Stimulated activated effector memory CD8-positive, alpha-beta T cell treated with anti-CD3 and anti-CD28 coated beads, Interleukin-12 subunit alpha, Interleukin-12 subunit beta, amount 100 ng/mL, for 72 hours (primary cell): ENCODE results near the gene RGS17.
"Not testable (repeated sequence)": the region's sequence is repeated elsewhere in the genome, so short reads cannot be mapped to it uniquely, and the experiment has no call there.

Experiments used
- ATAC-seq: fragments of 150-1000 bp; cut with Tn5 transposase; 2 replicates; pipeline ENCODE4 v1.10.0; 2021
- DNase-seq, 2 donors: peaks; one replicate each; pipeline ENCODE4 v3.0.0; 2021 to 2022; ENCODE audit warnings: low spot score in 2 of 2
- H3K27ac Mint-ChIP-seq: one replicate; pipeline ENCODE4 v1.8.0; 2022; ENCODE audit warnings: mild to moderate bottlenecking, mixed read lengths
- H3K36me3 Mint-ChIP-seq: one replicate; pipeline ENCODE4 v1.8.0; 2022; ENCODE audit warnings: mild to moderate bottlenecking, mixed read lengths
- H3K4me1 Mint-ChIP-seq: one replicate; pipeline ENCODE4 v1.8.0; 2022; ENCODE audit warnings: mixed read lengths
- H3K4me3 Mint-ChIP-seq: one replicate; pipeline ENCODE4 v1.8.0; 2022; ENCODE audit warnings: mild to moderate bottlenecking, mixed read lengths
- H3K9me3 Mint-ChIP-seq: one replicate; pipeline ENCODE4 v1.8.0; 2022; ENCODE audit warnings: mixed read lengths

RGS17 gene

GRCh38 chr6:152981219-152981618, 149.9 kb downstream of the RGS17 start:
- no peak for DNase-seq
- no peak overlapping the region for H3K27ac Mint-ChIP-seq

GRCh38 chr6:152980656-152981055, 150.4 kb downstream of the RGS17 start:
- no peak for DNase-seq
- peak overlapping the region; percentile 81 for H3K4me3 Mint-ChIP-seq
- H3K9me3 Mint-ChIP-seq: no peaks in the 10 kb centered on the region
- no peak overlapping the region for H3K27ac Mint-ChIP-seq
- peaks cover 79% of the 10 kb centered on the region for H3K36me3 Mint-ChIP-seq
- H3K4me1 Mint-ChIP-seq: peaks cover 30% of the 10 kb centered on the region
- ATAC-seq: no peak

More at GRCh38 chr6:152981219-152981618, 149.9 kb downstream of the RGS17 start:
- no peaks in the 10 kb centered on the region for H3K9me3 Mint-ChIP-seq
- H3K4me1 Mint-ChIP-seq: peaks cover 28% of the 10 kb centered on the region
- H3K4me3 Mint-ChIP-seq: peak overlapping the region; percentile 81
- no peak for ATAC-seq
- H3K36me3 Mint-ChIP-seq: peaks cover 80% of the 10 kb centered on the region

GRCh38 chr6:152979116-152979515, 152.0 kb downstream of the RGS17 start:
- DNase-seq (no peak), ATAC-seq (no peak)
- Mint-ChIP-seq H3K9me3 (no peaks in the 10 kb centered on the region), H3K36me3 (peaks cover 88% of the 10 kb centered on the region), H3K27ac (no peak overlapping the region), H3K4me1 (peaks cover 32% of the 10 kb centered on the region), H3K4me3 (no peak overlapping the region)

- no peaks in the 10 kb centered on the region for H3K9me3 Mint-ChIP-seq
- peaks cover 32% of the 10 kb centered on the region for H3K4me1 Mint-ChIP-seq
- H3K36me3 Mint-ChIP-seq: peaks cover 88% of the 10 kb centered on the region
- no peak overlapping the region for H3K4me3 Mint-ChIP-seq
- no peak for ATAC-seq
- no peak overlapping the region for H3K27ac Mint-ChIP-seq
- no peak for DNase-seq
These were observed 153.0 kb downstream of the RGS17 start for GRCh38 chr6:152978058-152978457.

- Mint-ChIP-seq H3K36me3 (peaks cover 90% of the 10 kb centered on the region), H3K4me3 (no peak overlapping the region), H3K4me1 (peaks cover 32% of the 10 kb centered on the region)
These were observed 153.5 kb downstream of the RGS17 start for GRCh38 chr6:152977556-152977955.

GRCh38 chr6:152976749-152977148, 154.3 kb downstream of the RGS17 start:
- peaks cover 93% of the 10 kb centered on the region for H3K36me3 Mint-ChIP-seq
- ATAC-seq: no peak
- H3K9me3 Mint-ChIP-seq: no peaks in the 10 kb centered on the region
- no peak for DNase-seq
- H3K4me3 Mint-ChIP-seq: no peak overlapping the region
- H3K27ac Mint-ChIP-seq: no peak overlapping the region
- H3K4me1 Mint-ChIP-seq: peaks cover 32% of the 10 kb centered on the region

More at GRCh38 chr6:152977556-152977955, 153.5 kb downstream of the RGS17 start:
- no peak for DNase-seq
- no peak overlapping the region for H3K27ac Mint-ChIP-seq
- no peaks in the 10 kb centered on the region for H3K9me3 Mint-ChIP-seq
- no peak for ATAC-seq

GRCh38 chr6:152975204-152975915, 155.7 kb downstream of the RGS17 start:
- Mint-ChIP-seq H3K9me3 (no peaks in the 10 kb centered on the region), H3K27ac (peak overlapping the region; percentile 66), H3K36me3 (peaks cover 96% of the 10 kb centered on the region), H3K4me3 (peak overlapping the region; percentile 46), H3K4me1 (peaks cover 22% of the 10 kb centered on the region)
- ATAC-seq (peak; percentile 71), DNase-seq (no peak)

GRCh38 chr6:152973916-152974315, 157.2 kb downstream of the RGS17 start:
- ATAC-seq (peak; percentile 61), DNase-seq (no peak)
- H3K9me3 Mint-ChIP-seq: peaks cover 5% of the 10 kb centered on the region
- H3K27ac Mint-ChIP-seq: no peak overlapping the region
- H3K4me1 Mint-ChIP-seq: peaks cover 17% of the 10 kb centered on the region
- H3K36me3 Mint-ChIP-seq: peaks cover 93% of the 10 kb centered on the region
- H3K4me3 Mint-ChIP-seq: peak overlapping the region; percentile 23

- Mint-ChIP-seq H3K4me3 (no peak overlapping the region), H3K27ac (no peak overlapping the region), H3K36me3 (peaks cover 56% of the 10 kb centered on the region), H3K9me3 (peaks cover 10% of the 10 kb centered on the region), H3K4me1 (peaks cover 1% of the 10 kb centered on the region)
- DNase-seq (no peak), ATAC-seq (no peak)
These were observed 161.2 kb downstream of the RGS17 start for GRCh38 chr6:152969688-152970418.

- H3K4me3 Mint-ChIP-seq: not testable (repeated sequence)
These were observed 164.8 kb downstream of the RGS17 start for GRCh38 chr6:152966168-152966894.

GRCh38 chr6:152959333-152959732, 171.7 kb downstream of the RGS17 start:
- H3K4me3 Mint-ChIP-seq: no peak overlapping the region
- no peak overlapping the region for H3K27ac Mint-ChIP-seq
- no peak for ATAC-seq
- no peaks in the 10 kb centered on the region for H3K4me1 Mint-ChIP-seq
- no peak for DNase-seq
- no peaks in the 10 kb centered on the region for H3K9me3 Mint-ChIP-seq
- no peaks in the 10 kb centered on the region for H3K36me3 Mint-ChIP-seq

More at GRCh38 chr6:152966168-152966894, 164.8 kb downstream of the RGS17 start:
- not testable (repeated sequence) for DNase-seq, H3K4me1 Mint-ChIP-seq, H3K27ac Mint-ChIP-seq, ATAC-seq, H3K9me3 Mint-ChIP-seq
- H3K36me3 Mint-ChIP-seq: peaks cover 21% of the 10 kb centered on the region

GRCh38 chr6:152957796-152958195, 173.3 kb downstream of the RGS17 start:
- H3K4me3 Mint-ChIP-seq: no peak overlapping the region
- ATAC-seq (no peak), DNase-seq (no peak)
- no peak overlapping the region for H3K27ac Mint-ChIP-seq
- no peaks in the 10 kb centered on the region for H3K4me1 Mint-ChIP-seq
- no peaks in the 10 kb centered on the region for H3K36me3 Mint-ChIP-seq
- no peaks in the 10 kb centered on the region for H3K9me3 Mint-ChIP-seq
